OCI-LY7 (cell line): ENCODE results near the gene SHQ1.

Experiments
- CTCF ChIP-seq: fragments of 200-600 bp; sonication (generic); conservative IDR thresholded peaks from 2 replicates; pipeline ENCODE4 v1.5.1; 2014; ENCODE audit warnings: mild to moderate bottlenecking, antibody characterized with exemption, low read length, moderate library complexity, mixed read lengths
- EZH2phosphoT487 ChIP-seq: fragments of 200-600 bp; sonication (generic); IDR thresholded peaks from 2 replicates; pipeline ENCODE4 v1.6.1; 2018; ENCODE audit warnings: low read depth, borderline replicate concordance, mild to moderate bottlenecking, mixed run types, antibody characterized with exemption, low read length, moderate library complexity, mixed read lengths

- TF ChIP-seq CTCF (no peak), EZH2phosphoT487 (no peak)
Observed at GRCh38 chr3:72794079-72794478, 54.2 kb downstream of the SHQ1 start.
